Naive thymus-derived CD4-positive, alpha-beta T cell (primary cell): Measurements from ENCODE around the gene TENT4B. TPM values are rescaled to one million over a fixed set of nuclear protein-coding genes. Genes with fewer than 3 reads are reported as not detected.

ENCODE experiments used
- ATAC-seq: fragments of 150-1000 bp; cut with Tn5 transposase; 2 replicates; pipeline ENCODE4 v1.10.0; 2021; ENCODE audit warnings: mild to moderate bottlenecking, moderate library complexity
- CTCF ChIA-PET: fragments of 350-600 bp; sonication (Branson Sonifier 250); formaldehyde crosslinking; loops from one replicate; lab custom pipeline; 2021; ENCODE audit warnings: antibody characterized with exemption; lab: Charles Lee
- POLR2A ChIA-PET: fragments of 350-600 bp; sonication (Branson Sonifier 250); formaldehyde crosslinking; loops from one replicate; lab custom pipeline; 2021; ENCODE audit warnings: antibody characterized with exemption, inconsistent platforms; lab: Charles Lee
- DNase-seq, 9 donors: peaks; one replicate each; pipeline versions ENCODE4 v3.0.0 to v3.0.0-alpha.2; 2020 to 2022; ENCODE audit warnings: mixed read lengths in 1 of 9
- H3K27ac ChIP-seq: one replicate; pipeline ENCODE4 v1.7.0; 2013; ENCODE audit warnings: mild to moderate bottlenecking, low read depth, low read length, moderate library complexity
- H3K27me3 ChIP-seq, 2 donors: one replicate each; pipeline ENCODE4 v1.7.0; 2013; ENCODE audit warnings: low read length in 2 of 2, mild to moderate bottlenecking in 2 of 2, moderate library complexity in 2 of 2; ENCODE audit not compliant: control insufficient read depth in 2 of 2, insufficient read depth in 2 of 2
- H3K36me3 ChIP-seq, 3 experiments: 1 replicate in 2 of 3; 2 replicates in 1 of 3; pipeline ENCODE4 v1.7.0; 2013; ENCODE audit warnings: low read length in 3 of 3, mild to moderate bottlenecking in 3 of 3, moderate library complexity in 1 of 3; ENCODE audit not compliant: insufficient read depth in 3 of 3, control insufficient read depth in 2 of 3
- H3K4me1 ChIP-seq, 2 donors: one replicate each; pipeline ENCODE4 v1.7.0; 2013; ENCODE audit warnings: low read length in 2 of 2, mild to moderate bottlenecking in 2 of 2, moderate library complexity in 1 of 2; ENCODE audit not compliant: control insufficient read depth in 2 of 2, insufficient read depth in 2 of 2
- H3K4me3 ChIP-seq: 2 replicates; pipeline ENCODE4 v1.7.0; 2013; ENCODE audit warnings: mild to moderate bottlenecking, low read length
- H3K9me3 ChIP-seq, 3 experiments: 1 replicate in 2 of 3; 2 replicates in 1 of 3; pipeline ENCODE4 v1.7.0; 2013; ENCODE audit warnings: low read length in 3 of 3; ENCODE audit not compliant: control insufficient read depth in 2 of 3
- H3K27ac Mint-ChIP-seq, 9 donors: one replicate each; pipeline ENCODE4 v1.8.0; 2020 to 2022; ENCODE audit warnings: mixed read lengths in 9 of 9, mild to moderate bottlenecking in 8 of 9, moderate library complexity in 5 of 9, inconsistent platforms in 2 of 9
- H3K27me3 Mint-ChIP-seq, 5 donors: one replicate each; pipeline ENCODE4 v1.8.0; 2021 to 2022; ENCODE audit warnings: mixed read lengths in 5 of 5, mild to moderate bottlenecking in 1 of 5
- H3K36me3 Mint-ChIP-seq, 5 donors: one replicate each; pipeline ENCODE4 v1.8.0; 2020 to 2022; ENCODE audit warnings: mixed read lengths in 5 of 5, mild to moderate bottlenecking in 3 of 5, inconsistent platforms in 1 of 5
- H3K4me1 Mint-ChIP-seq, 7 donors: one replicate each; pipeline ENCODE4 v1.8.0; 2020 to 2022; ENCODE audit warnings: mixed read lengths in 7 of 7, mild to moderate bottlenecking in 3 of 7, inconsistent platforms in 1 of 7
- H3K4me3 Mint-ChIP-seq, 10 donors: one replicate each; pipeline ENCODE4 v1.8.0; 2020 to 2022; ENCODE audit warnings: mild to moderate bottlenecking in 10 of 10, mixed read lengths in 10 of 10, moderate library complexity in 6 of 10, inconsistent platforms in 2 of 10
- H3K9me3 Mint-ChIP-seq, 11 donors: one replicate each; pipeline ENCODE4 v1.8.0; 2020 to 2022; ENCODE audit warnings: mixed read lengths in 11 of 11, mild to moderate bottlenecking in 4 of 11, inconsistent platforms in 1 of 11, moderate library complexity in 1 of 11
- intact Hi-C, 2 donors: fragments of 100-400 bp; cut with micrococcal nuclease; formaldehyde crosslinking; loops; one replicate each; pipeline ENCODE4 v1.15.1; 2023
- polyA plus RNA-seq, 2 donors: library from polyadenylated mRNA; unstranded; fragments of 300-500 nt; fragmentation: Illumina TruSeq; gene quantifications; one replicate each; pipeline ENCODE4 v1.2.3, GENCODE V29; 2021
- total RNA-seq, 6 experiments: library from RNA in 5 of 6; stranded (reverse) in 5 of 6; gene quantifications; 1 replicate in 5 of 6; 2 replicates in 1 of 6; pipeline ENCODE4 v1.2.3 and lab custom pipeline; 2021 to 2026

The TENT4B gene
- total and polyA plus RNA-seq, 7 experiments from 2014 or later: 5.0 to 25.9 (median 22.5) TPM

GRCh38 chr16:50275098-50275415 lies 122.0 kb downstream of the TENT4B start:
- H3K27ac Mint-ChIP-seq: peak overlapping the region; percentile 95 to 99 (median 99)
- H3K9me3 ChIP-seq: no peaks in the 10 kb centered on the region
- peaks cover 0 to 43% (median 0%) of the 10 kb centered on the region in 5 donors for H3K36me3 Mint-ChIP-seq
- H3K27ac ChIP-seq: peak overlapping the region; percentile 88
- H3K27me3 ChIP-seq: no peaks in the 10 kb centered on the region
- intact Hi-C loops: loop anchor here (2.0 to 10.0 kb wide), 5 partner anchors 28 to 250 kb away; partner anchors contain the start of genes CNEP1R1 (in 2 of the 2) and TENT4B (in 1 of the 2)
- no peak for ATAC-seq
- ChIA-PET POLR2A (interaction anchor here (0.6 to 19.1 kb wide), 16 partner anchors 4 to 472 kb away, joined by 3 to 257 read pairs (median 4); partner anchors contain the start of genes ADCY7, CYLD and SNX20), CTCF (interaction anchor here (0.7 to 3.5 kb wide), 13 partner anchors 9 to 424 kb away, joined by 3 to 26 read pairs (median 4); partner anchors contain the start of gene ADCY7)
- peaks cover 93 to 97% of the 10 kb centered on the region in 2 donors for H3K4me1 ChIP-seq
- peaks cover 0 to 20% (median 0%) of the 10 kb centered on the region in 3 experiments for H3K36me3 ChIP-seq
- H3K9me3 Mint-ChIP-seq: peaks cover 0 to 2% (median 0%) of the 10 kb centered on the region in 11 donors
- no peak for DNase-seq
- peak overlapping the region; percentile 83 to 98 (median 92) for H3K4me3 Mint-ChIP-seq
- H3K4me1 Mint-ChIP-seq: peaks cover 72 to 99% (median 94%) of the 10 kb centered on the region in 7 donors
- peak overlapping the region; percentile 71 for H3K4me3 ChIP-seq
- H3K27me3 Mint-ChIP-seq: no peaks in the 10 kb centered on the region

- ATAC-seq: no peak
- no peaks in the 10 kb centered on the region for H3K27me3 Mint-ChIP-seq
- POLR2A ChIA-PET: interaction anchor here (1.0 to 19.1 kb wide), 10 partner anchors 4 to 471 kb away, joined by 3 to 257 read pairs (median 5); partner anchors contain the start of genes ADCY7, CYLD and SNX20
- peak overlapping the region; percentile 88 for H3K27ac ChIP-seq
- CTCF ChIA-PET: interaction anchor here (0.7 to 3.5 kb wide), 12 partner anchors 9 to 423 kb away, joined by 3 to 26 read pairs (median 4); partner anchors contain the start of gene ADCY7
- no peak for DNase-seq
- H3K9me3 ChIP-seq: no peaks in the 10 kb centered on the region
- H3K27ac Mint-ChIP-seq: peak overlapping the region; percentile 95 to 99 (median 99)
- H3K36me3 ChIP-seq: peaks cover 0 to 16% (median 0%) of the 10 kb centered on the region in 3 experiments
- peak overlapping the region; percentile 71 for H3K4me3 ChIP-seq
- H3K4me3 Mint-ChIP-seq: peak overlapping the region; percentile 83 to 98 (median 92)
- intact Hi-C loops: loop anchor here (2.0 to 10.0 kb wide), 5 partner anchors 29 to 251 kb away; partner anchors contain the start of genes CNEP1R1 (in 2 of the 2) and TENT4B (in 1 of the 2)
- peaks cover 0 to 48% (median 4%) of the 10 kb centered on the region in 5 donors for H3K36me3 Mint-ChIP-seq
- H3K27me3 ChIP-seq: no peaks in the 10 kb centered on the region
- H3K4me1 ChIP-seq: peaks cover 90 to 95% of the 10 kb centered on the region in 2 donors
- peaks cover 72 to 99% (median 95%) of the 10 kb centered on the region in 7 donors for H3K4me1 Mint-ChIP-seq
- peaks cover 0 to 2% (median 0%) of the 10 kb centered on the region in 11 donors for H3K9me3 Mint-ChIP-seq
Observed at GRCh38 chr16:50275428-50276325, 122.6 kb downstream of the TENT4B start.

GRCh38 chr16:50276326-50276640 lies 123.2 kb downstream of the TENT4B start:
- Mint-ChIP-seq H3K9me3 (peaks cover 0 to 2% (median 0%) of the 10 kb centered on the region in 11 donors), H3K4me1 (peaks cover 71 to 99% (median 94%) of the 10 kb centered on the region in 7 donors), H3K4me3 (peak overlapping the region in 9 of 10 donors; percentile 33 to 98 (median 83)), H3K27ac (peak overlapping the region in 8 of 9 donors; percentile 23 to 99 (median 95)), H3K36me3 (peaks cover 0 to 48% (median 4%) of the 10 kb centered on the region in 5 donors), H3K27me3 (no peaks in the 10 kb centered on the region)
- intact Hi-C loops: loop anchor here in 1 of 2 donors (10.0 kb wide), 1 partner anchor 251 kb away; the partner anchor contains the start of gene CNEP1R1
- no peaks in the 10 kb centered on the region for H3K9me3 ChIP-seq
- no peaks in the 10 kb centered on the region for H3K27me3 ChIP-seq
- H3K4me1 ChIP-seq: peaks cover 90 to 95% of the 10 kb centered on the region in 2 donors
- DNase-seq: no peak
- ATAC-seq: no peak
- POLR2A ChIA-PET: interaction anchor here (1.0 to 14.6 kb wide), 4 partner anchors 10 to 369 kb away, joined by 3 to 257 read pairs (median 14); partner anchors contain the start of gene ADCY7
- peaks cover 0 to 10% (median 0%) of the 10 kb centered on the region in 3 experiments for H3K36me3 ChIP-seq
- CTCF ChIA-PET: interaction anchor here (1.2 to 3.5 kb wide), 2 partner anchors 10 to 45 kb away, joined by 3 to 26 read pairs; partner anchors contain the start of gene ADCY7
- H3K27ac ChIP-seq: peak overlapping the region; percentile 88
- H3K4me3 ChIP-seq: no peak overlapping the region

GRCh38 chr16:50276801-50277555 lies 123.9 kb downstream of the TENT4B start:
- H3K4me1 ChIP-seq: peaks cover 90 to 96% of the 10 kb centered on the region in 2 donors
- H3K27ac ChIP-seq: peak overlapping the region; percentile 88
- H3K27ac Mint-ChIP-seq: peak overlapping the region; percentile 71 to 99 (median 86)
- no peak overlapping the region for H3K4me3 ChIP-seq
- intact Hi-C loops: loop anchor here in 1 of 2 donors (10.0 kb wide), 1 partner anchor 252 kb away; the partner anchor contains the start of gene CNEP1R1
- peaks cover 69 to 99% (median 91%) of the 10 kb centered on the region in 7 donors for H3K4me1 Mint-ChIP-seq
- no peaks in the 10 kb centered on the region for H3K27me3 Mint-ChIP-seq
- peaks cover 0 to 48% (median 4%) of the 10 kb centered on the region in 5 donors for H3K36me3 Mint-ChIP-seq
- DNase-seq (no peak), ATAC-seq (no peak)
- CTCF ChIA-PET: interaction anchor here (0.6 to 2.6 kb wide), 2 partner anchors 10 to 78 kb away, joined by 4 to 8 read pairs; no protein-coding TSS in a partner anchor
- H3K4me3 Mint-ChIP-seq: peak overlapping the region; percentile 62 to 93 (median 80)
- H3K9me3 Mint-ChIP-seq: peaks cover 0 to 2% (median 0%) of the 10 kb centered on the region in 11 donors
- POLR2A ChIA-PET: interaction anchor here (0.7 to 14.6 kb wide), 4 partner anchors 11 to 368 kb away, joined by 3 to 257 read pairs (median 4); partner anchors contain the start of gene ADCY7
- no peaks in the 10 kb centered on the region for H3K9me3 ChIP-seq
- H3K27me3 ChIP-seq: no peaks in the 10 kb centered on the region
- H3K36me3 ChIP-seq: peaks cover 0 to 10% (median 0%) of the 10 kb centered on the region in 3 experiments

- CTCF ChIA-PET: interaction anchor here (0.6 to 3.0 kb wide), 8 partner anchors 12 to 480 kb away, joined by 3 to 16 read pairs (median 5); partner anchors contain the start of gene ADCY7
- peak overlapping the region; percentile 47 for H3K4me3 ChIP-seq
- Mint-ChIP-seq H3K36me3 (peaks cover 0 to 46% (median 4%) of the 10 kb centered on the region in 5 donors), H3K9me3 (peaks cover 0 to 2% (median 0%) of the 10 kb centered on the region in 11 donors), H3K27me3 (no peaks in the 10 kb centered on the region), H3K4me1 (peaks cover 72 to 99% (median 91%) of the 10 kb centered on the region in 7 donors), H3K27ac (peak overlapping the region; percentile 71 to 99 (median 86)), H3K4me3 (peak overlapping the region; percentile 62 to 93 (median 80))
- POLR2A ChIA-PET: interaction anchor here (0.7 to 14.6 kb wide), 10 partner anchors 9 to 451 kb away, joined by 3 to 257 read pairs (median 4); partner anchors contain the start of gene ADCY7
- H3K9me3 ChIP-seq: no peaks in the 10 kb centered on the region
- peaks cover 90 to 96% of the 10 kb centered on the region in 2 donors for H3K4me1 ChIP-seq
- H3K36me3 ChIP-seq: no peaks in the 10 kb centered on the region
- intact Hi-C loops: loop anchor here in 1 of 2 donors (1.0 to 10.0 kb wide), 2 partner anchors 12 to 253 kb away; partner anchors contain the start of genes ADCY7 and CNEP1R1
- DNase-seq: no peak
- no peaks in the 10 kb centered on the region for H3K27me3 ChIP-seq
- no peak for ATAC-seq
- peak overlapping the region; percentile 88 for H3K27ac ChIP-seq
Observed at GRCh38 chr16:50278251-50278650, 125.1 kb downstream of the TENT4B start.
